Smooth muscle cell (in vitro differentiated cells): Measurements from ENCODE around the gene RRP36. TPM values are rescaled to one million over a fixed set of nuclear protein-coding genes. Genes with fewer than 3 reads are reported as not detected.

Source experiments
- DNase-seq: peaks from one replicate; lab custom pipeline; 2025; ENCODE audit not compliant: unreplicated experiment; lab: John Stamatoyannopoulos, UW
- H2AFZ ChIP-seq: fragments of 200-600 bp; sonication (generic); 2 replicates; pipeline ENCODE4 v1.6.0; 2016; ENCODE audit warnings: antibody characterized with exemption, low read depth, mild to moderate bottlenecking
- H3F3A ChIP-seq: fragments of 200-600 bp; sonication (generic); 2 replicates; pipeline ENCODE4 v1.6.0; 2017; ENCODE audit warnings: antibody characterized with exemption, low read depth
- H3K27ac ChIP-seq: fragments of 200-600 bp; sonication (generic); 2 replicates; pipeline ENCODE4 v1.5.1; 2016; ENCODE audit warnings: low read depth, mild to moderate bottlenecking
- H3K27me3 ChIP-seq: fragments of 200-600 bp; sonication (generic); 2 replicates; pipeline ENCODE4 v1.6.1; 2016; ENCODE audit warnings: low read depth, mild to moderate bottlenecking
- H3K36me3 ChIP-seq: fragments of 200-600 bp; sonication (generic); 2 replicates; pipeline ENCODE4 v1.5.1; 2016; ENCODE audit warnings: low read depth
- H3K4me1 ChIP-seq: fragments of 200-600 bp; sonication (generic); 2 replicates; pipeline ENCODE4 v1.5.1; 2016; ENCODE audit warnings: low read depth
- H3K4me2 ChIP-seq: fragments of 200-600 bp; sonication (generic); 2 replicates; pipeline ENCODE4 v1.6.0; 2016; ENCODE audit warnings: mild to moderate bottlenecking
- H3K4me3 ChIP-seq: fragments of 200-600 bp; sonication (generic); 2 replicates; pipeline ENCODE4 v1.5.1; 2016; ENCODE audit warnings: mild to moderate bottlenecking
- H3K79me2 ChIP-seq: fragments of 200-600 bp; sonication (generic); 2 replicates; pipeline ENCODE4 v1.6.0; 2016; ENCODE audit warnings: low read depth, mild to moderate bottlenecking
- H3K9ac ChIP-seq: fragments of 200-600 bp; sonication (generic); 2 replicates; pipeline ENCODE4 v1.6.0; 2016; ENCODE audit warnings: low read depth
- H3K9me3 ChIP-seq: fragments of 200-600 bp; sonication (generic); replicated peaks from 2 replicates; pipeline ENCODE4 v1.5.1; 2016; ENCODE audit warnings: low read depth
- H4K20me1 ChIP-seq: fragments of 200-600 bp; sonication (generic); 2 replicates; pipeline ENCODE4 v1.6.0; 2016; ENCODE audit warnings: low read depth
- CTCF ChIP-seq: fragments of 200-600 bp; sonication (generic); IDR thresholded peaks from 2 replicates; pipeline ENCODE4 v1.5.1; 2017; ENCODE audit warnings: borderline replicate concordance, mild to moderate bottlenecking, antibody characterized with exemption; ENCODE audit not compliant: insufficient read depth, poor library complexity, severe bottlenecking
- WGBS: methylation state at CpG from one replicate; pipeline ENCODE4 v1.1.7; 2016; ENCODE audit warnings: low lambda C conversion rate; 5-methylcytosine and 5-hydroxymethylcytosine counted together
- polyA plus RNA-seq: library from polyadenylated mRNA; unstranded; fragments of >200 nt; fragmentation: Nextera tagmentation; extraction: Ambion mirVana; gene quantifications from 2 replicates; pipeline ENCODE4 v1.2.1, GENCODE V29; 2016
- total RNA-seq: library from RNA; depleted of rRNA; stranded (reverse); fragments of >200 nt; gene quantifications from 2 replicates; pipeline ENCODE4 v1.2.3, GENCODE V29; 2014

The RRP36 gene
- total and polyA plus RNA-seq, 2 experiments from 2014 or later, result 64.8 to 72.7 TPM

GRCh38 chr6:43033496-43034189, 12.2 kb downstream of the RRP36 start:
- peak overlapping the region; percentile 3 for H3K27ac ChIP-seq
- peaks cover 37% of the 10 kb centered on the region for H3F3A ChIP-seq
- TF ChIP-seq CTCF, result no peak
- no peaks in the 10 kb centered on the region for H3K4me1 ChIP-seq
- 59% methylated on average over 2 of the region's 2 CpGs for WGBS
- H3K4me2 ChIP-seq, result no peak overlapping the region
- H2AFZ ChIP-seq, result no peak overlapping the region
- no peak overlapping the region for H3K4me3 ChIP-seq
- H3K79me2 ChIP-seq, result no peaks in the 10 kb centered on the region
- H3K36me3 ChIP-seq, result peaks cover 3% of the 10 kb centered on the region
- peaks cover 49% of the 10 kb centered on the region for H4K20me1 ChIP-seq
- no peak for DNase-seq
- H3K9ac ChIP-seq, result no peak overlapping the region
- no peaks in the 10 kb centered on the region for H3K27me3 ChIP-seq
- H3K9me3 ChIP-seq, result no peaks in the 10 kb centered on the region

GRCh38 chr6:43034190-43034525, 12.7 kb downstream of the RRP36 start:
- Histone ChIP-seq H3K79me2 (no peaks in the 10 kb centered on the region), H3K4me2 (no peak overlapping the region), H3K36me3 (peaks cover 2% of the 10 kb centered on the region), H4K20me1 (peaks cover 44% of the 10 kb centered on the region), H3K9ac (no peak overlapping the region), H3K4me1 (no peaks in the 10 kb centered on the region), H3F3A (peaks cover 33% of the 10 kb centered on the region), H3K27ac (no peak overlapping the region), H3K9me3 (no peaks in the 10 kb centered on the region), H3K4me3 (no peak overlapping the region), H2AFZ (no peak overlapping the region), H3K27me3 (no peaks in the 10 kb centered on the region)
- DNase-seq, result no peak
- no peak for TF ChIP-seq CTCF
- 92% methylated on average over 2 of the region's 2 CpGs for WGBS

GRCh38 chr6:43035495-43036194, 14.2 kb downstream of the RRP36 start:
- H3K79me2 ChIP-seq, result no peaks in the 10 kb centered on the region
- H3K9me3 ChIP-seq, result no peaks in the 10 kb centered on the region
- no peak overlapping the region for H2AFZ ChIP-seq
- no peaks in the 10 kb centered on the region for H3K36me3 ChIP-seq
- H3K4me1 ChIP-seq, result no peaks in the 10 kb centered on the region
- peaks cover 21% of the 10 kb centered on the region for H3F3A ChIP-seq
- H3K4me3 ChIP-seq, result no peak overlapping the region
- no peak overlapping the region for H3K4me2 ChIP-seq
- no peak overlapping the region for H3K27ac ChIP-seq
- no peak overlapping the region for H3K9ac ChIP-seq
- WGBS, result 91% methylated on average over 4 of the region's 4 CpGs
- H3K27me3 ChIP-seq, result no peaks in the 10 kb centered on the region
- peaks cover 30% of the 10 kb centered on the region for H4K20me1 ChIP-seq
- TF ChIP-seq CTCF, result no peak
- DNase-seq, result no peak
